A673 (cell line): Measurements from ENCODE around the gene TFDP2.

Experiments
- EZH2 ChIP-seq: fragments of 200-600 bp; sonication (generic); IDR thresholded peaks from 2 replicates; pipeline ENCODE4 v1.6.1; 2017; ENCODE audit warnings: borderline replicate concordance, low read depth, mild to moderate bottlenecking, mixed read lengths, antibody characterized with exemption, low read length; ENCODE audit not compliant: poor library complexity, severe bottlenecking
- TF ChIP-seq, protein P1 (sequence below): fragments of 300-800, 200-600 bp; sonication (generic); conservative IDR thresholded peaks from 2 replicates; pipeline ENCODE4 v1.5.1; 2017; ENCODE audit warnings: low read depth, mild to moderate bottlenecking, antibody characterized with exemption, low read length, moderate library complexity, mixed read lengths

DNA sequence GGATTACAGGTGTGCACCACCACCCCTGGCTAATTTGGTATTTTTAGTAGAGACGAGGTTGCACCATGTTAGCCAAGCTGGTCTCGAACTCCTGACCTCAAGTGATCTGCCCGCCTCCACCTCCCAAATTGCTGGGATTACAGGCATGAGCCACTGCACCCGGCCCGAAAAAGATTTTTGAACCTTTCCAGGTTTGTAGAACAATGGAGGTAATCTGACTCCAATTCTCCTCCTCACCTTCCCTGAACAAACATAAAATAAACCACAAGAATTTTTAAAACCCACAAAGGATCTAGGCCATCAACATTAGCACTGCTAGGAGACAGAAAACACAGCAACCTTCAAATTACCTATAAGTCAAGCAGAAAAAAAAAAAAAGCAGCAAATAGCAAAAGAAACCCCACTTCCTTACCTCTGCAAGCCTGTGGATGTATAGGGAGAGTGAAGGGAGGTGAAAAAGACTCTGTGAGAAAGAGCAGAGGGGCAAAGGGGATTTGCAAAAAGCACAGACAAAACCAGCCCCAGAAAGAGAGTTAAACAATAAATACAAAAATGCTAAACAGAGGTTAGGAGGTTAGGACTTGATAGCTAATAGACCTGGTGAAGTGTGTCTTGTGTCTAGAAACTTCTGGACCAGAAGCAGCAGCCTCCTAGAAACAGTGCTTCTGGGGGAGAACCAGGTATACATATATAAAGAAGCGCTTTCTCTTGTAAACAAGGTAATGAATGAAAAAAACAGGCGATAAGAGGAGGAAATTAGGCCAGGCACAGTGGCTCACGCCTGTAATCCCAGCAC lies 32.1 kb downstream of the TFDP2 start:
- TF ChIP-seq, protein P1, sequence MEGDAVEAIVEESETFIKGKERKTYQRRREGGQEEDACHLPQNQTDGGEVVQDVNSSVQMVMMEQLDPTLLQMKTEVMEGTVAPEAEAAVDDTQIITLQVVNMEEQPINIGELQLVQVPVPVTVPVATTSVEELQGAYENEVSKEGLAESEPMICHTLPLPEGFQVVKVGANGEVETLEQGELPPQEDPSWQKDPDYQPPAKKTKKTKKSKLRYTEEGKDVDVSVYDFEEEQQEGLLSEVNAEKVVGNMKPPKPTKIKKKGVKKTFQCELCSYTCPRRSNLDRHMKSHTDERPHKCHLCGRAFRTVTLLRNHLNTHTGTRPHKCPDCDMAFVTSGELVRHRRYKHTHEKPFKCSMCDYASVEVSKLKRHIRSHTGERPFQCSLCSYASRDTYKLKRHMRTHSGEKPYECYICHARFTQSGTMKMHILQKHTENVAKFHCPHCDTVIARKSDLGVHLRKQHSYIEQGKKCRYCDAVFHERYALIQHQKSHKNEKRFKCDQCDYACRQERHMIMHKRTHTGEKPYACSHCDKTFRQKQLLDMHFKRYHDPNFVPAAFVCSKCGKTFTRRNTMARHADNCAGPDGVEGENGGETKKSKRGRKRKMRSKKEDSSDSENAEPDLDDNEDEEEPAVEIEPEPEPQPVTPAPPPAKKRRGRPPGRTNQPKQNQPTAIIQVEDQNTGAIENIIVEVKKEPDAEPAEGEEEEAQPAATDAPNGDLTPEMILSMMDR = no peak
- no peak for TF ChIP-seq EZH2
